Measurements from ENCODE around the gene ELAC1.
"Not testable (repeated sequence)": the region's sequence is repeated elsewhere in the genome, so short reads cannot be mapped to it uniquely, and the experiment has no call there.

ELAC1 gene

GRCh38 chr18:50973367-50974126, 5.7 kb downstream of the ELAC1 start:
- no peak for DNase-seq (ENCODE audit: low read depth)

GRCh38 chr18:50977037-50977760, 9.4 kb downstream of the ELAC1 start:
- no peak for DNase-seq (ENCODE audit: low read depth)

GRCh38 chr18:50981381-50981780, 13.5 kb downstream of the ELAC1 start:
- DNase-seq (ENCODE audit: low read depth), result no peak

- DNase-seq (ENCODE audit: low read depth), result no peak
Measured at GRCh38 chr18:50982086-50982801, 14.4 kb downstream of the ELAC1 start.

DNA sequence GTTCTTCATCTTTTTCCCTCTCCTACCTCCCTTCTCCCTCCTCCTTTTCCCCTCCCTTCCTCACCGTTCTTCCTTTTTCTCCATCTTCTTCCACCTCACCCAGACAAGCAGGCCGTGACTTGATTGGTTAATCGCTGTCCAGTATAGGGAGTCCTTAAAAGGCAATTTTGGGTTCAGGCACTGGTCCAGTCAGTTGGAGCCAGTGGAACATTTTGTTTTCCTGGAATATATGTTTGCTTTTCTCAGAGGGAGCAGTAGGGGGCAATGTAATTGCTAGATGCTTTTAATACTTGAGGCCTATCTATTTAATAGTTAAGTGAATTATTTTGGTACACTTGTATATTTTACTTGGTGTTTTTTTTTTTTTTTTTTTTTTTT, 15.0 kb downstream of the ELAC1 start:
- DNase-seq (ENCODE audit: low read depth), result no peak

- DNase-seq (ENCODE audit: low read depth), result no peak
Measured at GRCh38 chr18:50986360-50987087, 18.7 kb downstream of the ELAC1 start.

DNA sequence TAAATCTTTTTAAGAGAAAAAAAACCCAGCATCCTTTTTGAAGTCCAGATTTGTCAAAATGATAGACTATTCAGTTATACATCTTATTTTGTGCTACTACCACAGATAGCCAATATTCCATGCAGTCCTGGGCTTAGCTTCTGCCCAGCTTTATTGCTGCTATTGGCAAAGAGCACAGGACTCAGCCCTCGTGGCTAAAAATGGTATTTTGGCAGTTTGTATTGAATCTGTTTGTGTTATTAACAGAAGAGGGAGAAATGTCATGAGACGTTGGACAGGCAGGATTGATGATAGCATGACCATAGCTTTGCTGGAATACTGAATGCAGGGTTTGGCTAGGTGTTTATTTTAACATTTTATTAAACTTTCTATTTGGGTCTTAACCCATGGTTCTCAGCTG, 19.4 kb downstream of the ELAC1 start:
- DNase-seq (ENCODE audit: low read depth), result no peak

- no peak for DNase-seq (ENCODE audit: low read depth)
Measured at GRCh38 chr18:50989711-50990110, 21.9 kb downstream of the ELAC1 start.

GRCh38 chr18:50992351-50992762, 24.5 kb downstream of the ELAC1 start:
- no peak for DNase-seq (ENCODE audit: low read depth)

DNA sequence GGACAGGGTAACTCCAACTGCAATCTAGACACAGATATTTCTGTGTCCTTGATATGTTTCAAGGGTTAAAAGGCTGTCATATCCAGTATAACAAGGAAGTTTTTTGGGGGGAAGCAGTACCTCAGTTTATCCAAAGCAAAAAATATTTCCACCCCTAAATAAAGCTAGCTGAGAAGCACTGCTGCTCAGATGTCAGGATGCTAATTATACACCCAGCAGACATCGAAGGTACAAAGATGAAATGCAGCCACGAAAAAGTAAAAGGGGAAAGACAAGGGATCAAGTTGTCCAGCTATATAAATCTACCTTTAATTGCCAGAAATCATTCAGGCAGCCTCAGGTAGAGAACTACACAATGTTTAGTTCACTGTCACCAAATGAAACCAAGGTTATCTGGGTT, 26.2 kb downstream of the ELAC1 start:
- no peak for DNase-seq (ENCODE audit: low read depth)

- not testable (repeated sequence) for DNase-seq (ENCODE audit: low read depth)
Measured at GRCh38 chr18:51003174-51003573, 35.3 kb downstream of the ELAC1 start.

- DNase-seq (ENCODE audit: low read depth), result no peak
Measured at GRCh38 chr18:51006061-51006818, 38.4 kb downstream of the ELAC1 start.

DNA sequence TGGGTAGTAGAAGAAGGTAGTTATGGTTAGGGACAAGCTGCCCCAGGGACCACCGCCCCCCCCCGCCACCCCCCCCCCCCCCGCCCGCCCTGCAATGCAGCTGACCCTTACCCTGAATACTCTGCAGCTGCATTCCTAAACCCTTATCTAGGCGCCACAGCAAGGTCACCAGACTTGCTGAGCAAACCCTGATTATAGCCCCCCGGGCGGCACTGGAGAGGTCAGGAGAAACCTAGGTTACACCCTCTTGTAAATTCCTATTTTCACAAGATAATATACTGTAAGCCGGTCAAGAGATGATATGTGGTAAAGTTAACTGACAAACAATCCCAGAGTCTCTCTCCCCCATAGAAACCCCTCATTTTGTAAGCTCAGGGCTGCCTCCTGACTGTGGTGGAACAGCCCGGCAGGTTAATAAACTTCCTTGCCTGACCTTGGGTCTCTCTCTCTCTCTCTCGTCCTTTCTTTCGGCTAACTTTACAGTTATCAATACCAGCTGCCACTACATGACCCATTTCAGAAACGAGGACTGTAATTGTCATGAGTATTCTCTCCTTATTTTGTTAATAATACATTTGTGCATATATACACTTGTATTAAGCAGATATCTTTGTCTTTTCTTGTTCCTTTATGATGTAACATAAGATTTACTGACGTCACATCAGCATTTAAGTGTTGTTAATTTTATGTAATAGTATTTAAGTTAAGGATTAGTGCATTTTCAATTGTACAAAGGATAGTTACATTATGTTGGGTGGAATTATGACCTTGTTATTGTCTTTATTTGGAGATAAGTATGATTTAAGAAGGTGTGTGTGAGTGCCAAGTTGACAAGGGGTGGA, 39.3 kb downstream of the ELAC1 start:
- DNase-seq (ENCODE audit: low read depth), result no peak

DNA sequence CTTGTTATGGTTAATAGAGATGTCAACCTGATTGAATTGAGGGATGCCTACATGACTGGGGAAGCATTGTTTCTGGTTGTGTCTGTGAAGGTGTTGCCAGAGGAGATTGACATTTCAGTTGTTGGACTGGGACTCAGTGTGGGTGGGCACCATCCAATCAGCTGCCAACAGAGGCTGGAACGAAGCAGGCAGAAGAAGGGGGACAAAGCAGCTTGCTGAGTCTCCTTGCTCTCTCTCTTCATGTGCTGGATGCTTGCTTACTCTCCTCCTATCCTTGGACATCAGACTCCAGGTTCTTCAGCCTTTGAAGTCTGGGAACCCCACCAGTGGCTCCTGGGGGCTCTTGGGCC, 39.9 kb downstream of the ELAC1 start:
- no peak for DNase-seq (ENCODE audit: low read depth)

- DNase-seq (ENCODE audit: low read depth), result no peak
Measured at GRCh38 chr18:51009072-51009471, 41.2 kb downstream of the ELAC1 start.

- no peak for DNase-seq (ENCODE audit: low read depth)
Measured at GRCh38 chr18:51010218-51010617, 42.4 kb downstream of the ELAC1 start.

DNA sequence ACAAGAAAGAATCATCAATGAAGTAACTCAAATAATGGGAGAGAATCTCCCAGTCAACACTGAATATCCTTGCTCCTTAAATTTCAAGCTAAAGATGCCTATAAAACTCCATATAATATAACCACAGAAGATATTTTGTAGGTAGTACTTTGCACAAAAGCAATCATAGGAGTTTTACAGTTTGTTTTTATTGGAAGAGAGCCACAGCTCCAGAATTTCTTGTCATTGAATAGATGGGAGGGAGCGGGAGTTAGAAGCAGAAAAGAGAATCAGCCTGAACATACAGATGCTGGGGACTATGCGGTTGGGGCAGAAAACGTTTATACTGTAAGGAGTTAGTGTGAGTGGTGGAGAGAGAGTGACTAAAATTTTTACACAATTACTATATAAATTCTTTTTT, 43.9 kb downstream of the ELAC1 start:
- DNase-seq (ENCODE audit: low read depth), result no peak

GRCh38 chr18:51012441-51012840, 44.6 kb downstream of the ELAC1 start:
- DNase-seq (ENCODE audit: low read depth), result no peak

GRCh38 chr18:51013259-51013658, 45.4 kb downstream of the ELAC1 start:
- no peak for DNase-seq (ENCODE audit: low read depth)

DNA sequence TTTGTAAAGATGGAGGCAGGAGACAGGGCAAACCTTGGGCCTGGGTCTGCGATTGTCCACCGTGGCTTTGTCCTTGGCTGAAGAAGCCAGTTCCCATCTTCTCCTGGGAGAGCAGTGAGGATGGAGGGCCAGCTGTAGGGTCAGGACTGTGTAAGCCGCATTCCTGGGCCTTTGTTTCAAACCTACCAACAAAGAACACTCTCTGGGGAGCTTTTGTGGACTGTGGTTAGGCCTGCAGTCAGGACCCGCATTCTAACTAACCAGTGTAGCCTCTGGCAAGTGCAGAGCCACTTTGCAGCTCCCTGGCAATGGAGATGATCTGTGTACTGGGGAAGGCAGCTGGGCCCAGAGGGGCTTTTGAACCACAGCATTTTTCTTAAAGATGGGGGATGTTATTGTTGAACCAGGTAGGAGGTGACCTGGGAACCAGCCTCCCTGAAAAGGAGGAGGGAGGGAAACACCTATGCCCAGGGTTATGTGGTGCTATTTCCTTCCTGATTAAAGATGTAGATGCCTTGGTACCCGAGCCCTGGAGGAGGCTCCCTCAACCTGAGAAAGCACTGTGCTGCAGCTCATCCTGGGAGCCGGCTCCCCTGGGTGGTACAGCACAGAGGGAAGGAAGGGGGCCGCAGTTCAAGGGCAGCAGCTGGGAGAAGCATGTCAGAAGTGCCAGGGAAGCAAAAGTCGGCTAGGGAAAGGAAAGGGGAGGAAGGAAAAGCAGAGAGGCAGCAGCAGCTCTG, 49.5 kb downstream of the ELAC1 start:
- no peak for DNase-seq (ENCODE audit: low read depth)
